Cardiac septum (tissue), 1 donor: ENCODE results near the gene ADAMTSL3. TPM values are rescaled to one million over a fixed set of nuclear protein-coding genes. Genes with fewer than 3 reads are reported as not detected.

Source experiments
- DNase-seq: peaks from one replicate; pipeline ENCODE4 v3.0.0-alpha.2; 2020; ENCODE audit warnings: low spot score
- intact Hi-C: fragments of 100-400 bp; cut with DNase I; formaldehyde crosslinking; loops from one replicate; pipeline ENCODE4 v1.14.0; 2022
- total RNA-seq: library from RNA; stranded (reverse); fragmentation: NEBNext Ultra II Directional; extraction: Animal tissue kit (Norgen Biotek cat#: 25700); gene quantifications from one replicate; pipeline ENCODE4 v1.2.1, GENCODE V29; 2021
- donor health status: DM: no; HTN: no; CAD: no.

ADAMTSL3 gene
- total RNA-seq, 1 donor from 2014 or later, result 9.8 TPM

DNA sequence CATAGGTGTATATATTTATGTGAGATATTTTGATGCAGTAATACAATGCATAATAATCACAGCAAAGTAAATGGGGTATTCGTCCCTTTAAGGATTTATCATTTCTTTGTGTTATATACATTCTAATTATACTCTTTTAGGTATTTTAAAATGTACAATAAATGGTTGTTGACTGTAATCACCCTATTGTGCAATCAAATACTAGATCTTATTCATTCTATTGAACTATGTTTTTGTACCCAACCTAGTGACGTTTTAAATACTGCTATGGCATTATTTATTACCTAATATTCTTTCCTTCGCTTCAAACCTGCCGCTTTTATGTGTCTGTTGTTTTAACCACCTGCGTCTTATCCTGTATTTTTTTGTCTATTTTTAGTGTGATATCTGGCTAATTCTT, 132.4 kb downstream of the ADAMTSL3 start:
- DNase-seq, result no peak
- intact Hi-C loops, result no loop called here

- no peak for DNase-seq
- intact Hi-C loops, result no loop called here
Measured at GRCh38 chr15:83793069-83793468, 139.1 kb downstream of the ADAMTSL3 start.

- no peak for DNase-seq
- intact Hi-C loops, result no loop called here
Measured at GRCh38 chr15:83794209-83794608, 140.3 kb downstream of the ADAMTSL3 start.

DNA sequence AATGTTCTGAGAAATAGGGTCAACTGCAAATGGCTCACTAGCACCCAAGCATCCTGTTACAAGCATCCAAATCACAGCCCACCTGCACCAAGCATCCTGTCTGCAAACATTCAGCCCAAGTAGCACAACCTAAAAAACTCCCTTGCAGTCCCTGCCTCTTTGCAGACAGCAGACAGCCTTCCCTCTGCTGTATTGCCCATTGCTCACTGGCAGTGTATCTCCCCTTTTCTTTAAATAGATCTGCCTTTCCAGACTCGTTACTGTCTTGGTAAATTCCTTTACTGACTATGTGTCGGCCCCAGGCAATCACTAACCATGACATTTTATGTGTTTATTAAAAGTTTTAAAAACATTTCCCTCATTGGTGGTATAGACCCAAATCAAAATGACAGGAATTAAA, 155.4 kb downstream of the ADAMTSL3 start:
- intact Hi-C loops, result no loop called here
- no peak for DNase-seq

DNA sequence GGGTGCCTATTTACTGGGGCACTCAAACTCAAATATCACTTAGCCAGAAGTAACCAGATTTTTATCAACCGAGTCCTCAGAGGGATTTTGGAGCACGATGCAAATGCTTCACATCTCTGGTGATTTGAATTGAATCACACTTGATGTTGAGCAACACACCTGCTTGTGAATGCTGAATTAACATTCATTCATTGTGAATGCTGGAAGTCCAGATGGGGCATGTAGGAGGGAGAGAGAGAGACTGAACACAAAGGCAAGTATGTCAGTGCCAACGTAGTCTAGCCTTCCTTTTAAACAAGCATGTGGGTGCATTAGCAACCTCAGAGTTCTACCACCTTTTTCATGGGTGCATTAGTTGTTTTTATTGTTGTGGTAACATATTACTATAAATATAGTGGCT, 156.2 kb downstream of the ADAMTSL3 start:
- intact Hi-C loops, result no loop called here
- DNase-seq, result no peak

DNA sequence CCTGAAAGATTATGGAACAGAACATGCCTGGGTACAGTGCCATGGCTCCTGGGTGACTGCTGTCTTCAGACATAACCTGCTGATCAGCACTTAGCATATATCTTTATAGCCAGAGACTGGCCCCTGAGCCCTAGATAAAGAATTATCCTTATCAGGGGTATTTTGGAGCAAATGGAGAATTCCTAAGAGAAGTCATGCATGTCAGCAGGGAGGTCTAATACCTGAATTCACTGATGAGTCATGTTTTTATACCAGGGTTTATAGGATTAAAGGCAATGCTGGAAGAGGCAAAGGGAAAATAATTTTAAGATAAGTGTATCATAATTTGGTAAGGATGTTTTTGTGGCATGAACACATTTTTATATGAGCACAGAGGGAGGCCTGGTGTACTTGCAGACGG, 159.8 kb downstream of the ADAMTSL3 start:
- DNase-seq, result no peak
- intact Hi-C loops, result no loop called here

- intact Hi-C loops, result no loop called here
- no peak for DNase-seq
Measured at GRCh38 chr15:83815506-83815905, 161.6 kb downstream of the ADAMTSL3 start.

DNA sequence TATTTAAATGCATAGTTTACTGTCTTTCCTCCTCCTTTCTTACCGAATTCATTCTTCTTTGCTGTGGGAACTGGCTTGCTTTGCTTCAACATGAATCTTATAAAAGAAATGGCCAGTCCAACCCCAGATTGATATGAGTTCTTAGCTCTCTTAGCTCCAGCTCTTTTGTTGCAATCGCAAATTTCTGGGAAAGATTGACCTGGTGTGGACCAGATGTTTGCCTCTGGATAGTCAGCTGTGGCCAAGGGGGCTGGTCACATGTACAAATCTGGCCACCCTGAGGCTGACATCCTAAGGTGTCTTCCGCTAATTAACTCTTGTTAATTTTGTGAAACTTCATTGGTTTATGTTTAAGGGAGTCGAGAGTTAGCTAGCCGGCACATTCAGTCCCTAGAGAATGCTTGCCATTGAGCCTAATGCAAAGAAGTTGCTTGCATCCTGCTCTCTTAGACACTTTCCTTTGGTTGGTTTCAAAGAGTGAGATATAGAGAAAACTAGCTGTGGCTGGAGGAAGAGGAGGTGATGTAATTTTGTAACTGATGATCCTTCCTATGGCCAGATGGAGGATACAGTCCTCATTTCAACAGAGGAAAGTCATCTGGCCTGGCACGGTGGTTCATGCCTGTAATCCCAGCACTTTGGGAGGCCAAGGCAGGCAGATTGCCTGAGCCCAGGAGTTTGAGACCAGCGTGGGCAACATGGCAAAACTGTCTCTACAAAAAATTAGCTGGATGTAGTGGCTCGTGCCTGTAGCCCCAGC, 162.4 kb downstream of the ADAMTSL3 start:
- intact Hi-C loops, result no loop called here
- no peak for DNase-seq

DNA sequence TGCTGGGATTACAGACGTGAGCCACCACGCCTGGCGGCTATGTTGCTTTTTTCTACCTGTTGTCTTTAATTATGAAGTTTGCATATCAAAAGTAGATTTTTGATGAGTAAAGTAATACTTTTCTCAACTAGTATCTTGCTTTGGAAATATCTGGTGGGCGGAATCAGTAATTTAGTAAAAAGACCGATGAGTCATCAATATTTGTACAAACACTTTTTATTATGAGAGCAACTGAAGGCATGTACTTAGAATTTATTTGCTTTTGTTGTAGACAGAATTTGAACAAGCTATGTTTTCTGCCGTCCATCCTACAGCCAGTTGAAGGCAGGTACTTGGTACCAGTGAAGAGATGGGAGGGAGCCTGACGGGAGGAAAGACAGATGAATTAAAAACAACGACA, 164.7 kb downstream of the ADAMTSL3 start:
- no peak for DNase-seq
- intact Hi-C loops, result no loop called here

GRCh38 chr15:83830381-83830780, 176.5 kb downstream of the ADAMTSL3 start:
- no peak for DNase-seq
- intact Hi-C loops, result no loop called here

DNA sequence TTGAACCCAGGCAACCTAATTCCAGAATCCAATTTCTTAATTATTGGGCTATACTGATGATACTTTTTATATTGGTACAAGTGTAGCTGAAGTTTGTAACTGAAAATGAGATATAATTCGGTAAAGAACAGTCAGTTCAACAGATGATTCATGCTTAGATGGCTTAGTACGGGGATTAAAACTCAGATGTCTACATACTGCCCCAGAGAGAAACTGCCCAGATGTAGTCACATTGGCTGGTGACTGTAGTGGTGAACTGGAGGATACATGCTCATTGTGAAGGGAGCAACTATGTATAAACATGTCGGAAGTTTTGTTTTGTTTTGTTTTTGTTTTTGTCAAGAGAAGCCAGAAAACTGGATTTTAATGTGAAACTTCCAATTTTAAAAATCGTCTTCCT, 179.6 kb downstream of the ADAMTSL3 start:
- intact Hi-C loops, result no loop called here
- DNase-seq, result no peak

DNA sequence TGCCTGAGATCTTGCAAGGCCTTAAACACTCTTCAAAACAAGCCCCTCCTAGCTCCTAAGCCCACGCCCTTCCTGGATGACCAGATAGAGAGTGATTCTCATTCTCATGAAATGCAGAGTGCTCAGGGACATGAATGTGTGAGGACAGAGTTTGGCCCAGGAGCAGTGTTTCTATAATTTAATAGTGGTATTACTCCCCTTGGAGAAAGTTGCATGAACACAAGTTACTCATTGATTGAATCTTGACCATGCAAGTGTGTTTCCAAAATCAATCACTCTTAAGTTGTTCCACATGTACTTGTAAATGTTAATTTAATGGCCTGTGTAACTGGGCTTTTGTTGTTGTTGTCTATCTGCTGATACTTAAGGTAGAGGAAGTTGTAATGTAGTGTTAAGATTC, 181.6 kb downstream of the ADAMTSL3 start:
- intact Hi-C loops, result no loop called here
- DNase-seq, result no peak

DNA sequence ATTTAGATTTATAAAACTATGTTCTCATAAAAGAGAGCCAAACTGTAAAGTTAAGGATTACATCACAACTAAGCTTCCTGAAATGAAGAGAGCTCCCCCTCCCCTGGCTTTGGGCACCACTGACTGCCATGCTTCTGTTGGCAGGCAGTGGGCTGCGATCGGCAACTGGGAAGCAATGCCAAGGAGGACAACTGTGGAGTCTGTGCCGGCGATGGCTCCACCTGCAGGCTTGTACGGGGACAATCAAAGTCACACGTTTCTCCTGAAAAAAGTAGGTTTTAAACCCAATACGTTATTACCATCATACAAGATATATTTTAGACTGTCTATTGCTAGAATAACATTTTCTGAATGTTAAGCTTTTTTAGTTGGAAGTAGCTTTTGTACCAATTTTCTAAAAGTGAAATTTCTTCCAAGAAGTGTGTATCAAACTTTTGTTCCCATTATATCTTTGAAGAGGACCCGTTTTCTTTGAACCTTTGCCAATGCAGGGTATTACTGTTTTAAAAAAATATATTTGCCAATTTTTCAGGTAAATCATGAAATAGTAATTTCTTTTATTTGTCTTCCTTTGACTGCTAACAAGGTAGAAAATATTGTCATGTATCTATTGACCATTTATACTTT, 184.1 kb downstream of the ADAMTSL3 start:
- no peak for DNase-seq
- intact Hi-C loops, result no loop called here

GRCh38 chr15:83838763-83839162, 184.8 kb downstream of the ADAMTSL3 start:
- DNase-seq, result no peak
- intact Hi-C loops, result no loop called here

DNA sequence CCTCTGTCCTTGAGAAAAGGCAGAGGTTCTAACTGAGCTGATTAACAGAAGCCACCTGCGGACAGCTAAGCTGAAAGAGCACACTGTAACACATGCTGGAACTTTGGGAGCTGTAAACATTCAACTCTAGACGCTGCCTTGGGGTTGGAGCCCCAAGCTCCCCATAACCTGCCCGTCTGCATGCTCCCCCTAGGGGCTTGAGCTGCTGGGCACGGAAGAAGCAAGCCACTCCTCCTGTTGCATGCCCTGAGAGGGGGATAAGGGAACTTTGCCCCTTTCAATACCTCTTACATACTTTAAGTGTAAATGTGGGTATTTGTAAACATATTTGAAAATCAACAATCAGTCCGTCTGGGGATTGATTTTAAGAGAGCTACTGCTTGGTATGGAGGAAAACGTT, 188.4 kb downstream of the ADAMTSL3 start:
- intact Hi-C loops, result loop anchor here (5.0 kb wide), 1 partner anchor 190 kb away; the partner anchor contains the start of gene ADAMTSL3
- DNase-seq, result no peak

GRCh38 chr15:83843471-83843871, 189.5 kb downstream of the ADAMTSL3 start:
- intact Hi-C loops, result loop anchor here (5.0 kb wide), 1 partner anchor 191 kb away; the partner anchor contains the start of gene ADAMTSL3
- DNase-seq, result no peak

- intact Hi-C loops, result loop anchor here (5.0 kb wide), 2 partner anchors 97 to 192 kb away; partner anchors contain the start of gene ADAMTSL3
- no peak for DNase-seq
Measured at GRCh38 chr15:83844742-83845141, 190.8 kb downstream of the ADAMTSL3 start.

DNA sequence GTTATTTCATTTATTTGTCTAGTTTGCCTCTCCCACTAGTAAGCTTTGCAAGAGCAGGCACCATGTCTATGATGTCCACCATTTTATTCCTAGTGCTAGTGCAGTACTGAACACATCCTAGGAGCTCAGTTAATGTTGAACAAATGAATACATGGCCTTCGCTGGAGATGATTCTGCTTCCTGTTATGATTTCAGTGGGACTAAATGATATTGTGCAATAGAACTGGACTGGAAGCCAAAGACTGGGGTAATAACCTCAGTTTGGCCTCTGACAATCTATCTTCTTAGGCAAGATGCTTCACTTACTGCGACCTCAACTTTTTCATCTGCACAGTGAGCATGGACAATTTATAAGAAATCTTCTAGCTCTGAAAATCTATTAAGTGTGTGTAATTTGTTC, 191.3 kb downstream of the ADAMTSL3 start:
- DNase-seq, result no peak
- intact Hi-C loops, result loop anchor here (5.0 kb wide), 1 partner anchor 98 kb away; no protein-coding TSS in a partner anchor

- intact Hi-C loops, result loop anchor here (5.0 kb wide), 1 partner anchor 100 kb away; no protein-coding TSS in a partner anchor
- DNase-seq, result no peak
Measured at GRCh38 chr15:83846847-83847246, 192.9 kb downstream of the ADAMTSL3 start.

- intact Hi-C loops, result loop anchor here (5.0 kb wide), 1 partner anchor 101 kb away; no protein-coding TSS in a partner anchor
- no peak for DNase-seq
Measured at GRCh38 chr15:83848315-83849050, 194.6 kb downstream of the ADAMTSL3 start.
